Esophagus muscularis mucosa (tissue), 4 donors: ENCODE results near the gene ALS2CL. TPM values are rescaled to one million over a fixed set of nuclear protein-coding genes. Genes with fewer than 3 reads are reported as not detected.

Source experiments
- DNase-seq: peaks from one replicate; pipeline ENCODE4 v3.0.0-alpha.2; 2017; ENCODE audit errors: extremely low spot score
- H3K27ac ChIP-seq, 4 donors: fragments of 200-600 bp; sonication (generic); replicated peaks in 1 of 4; 1 replicate in 3 of 4; 2 replicates in 1 of 4; pipeline ENCODE4 v1.5.1; 2016 to 2019; ENCODE audit warnings: mild to moderate bottlenecking in 1 of 4
- H3K27me3 ChIP-seq, 4 donors: fragments of 200-600 bp; sonication (generic); one replicate each; pipeline versions ENCODE4 v1.5.1 to v1.6.0; 2016 to 2019
- H3K36me3 ChIP-seq, 4 donors: fragments of 200-600 bp; sonication (generic); one replicate each; pipeline ENCODE4 v1.5.1; 2016 to 2019
- H3K4me1 ChIP-seq, 4 donors: fragments of 200-600 bp; sonication (generic); one replicate each; pipeline ENCODE4 v1.5.1; 2016 to 2019
- H3K4me3 ChIP-seq, 4 donors: fragments of 200-600 bp; sonication (generic); 1 replicate in 2 of 4; 2 replicates in 2 of 4; pipeline ENCODE4 v1.5.1; 2016 to 2019; ENCODE audit warnings: mild to moderate bottlenecking in 4 of 4, moderate library complexity in 1 of 4
- H3K9me3 ChIP-seq, 4 donors: fragments of 200-600 bp; sonication (generic); 1 replicate in 3 of 4; 2 replicates in 1 of 4; pipeline ENCODE4 v1.5.1; 2016 to 2019
- EP300 ChIP-seq: sonication (generic); formaldehyde crosslinking; IDR thresholded peaks from one replicate; pipeline ENCODE4 v1.6.1; 2017; ENCODE audit warnings: antibody characterized with exemption
- POLR2A ChIP-seq: fragments of 450-650 bp; IDR thresholded peaks from one replicate; pipeline ENCODE4 v1.6.1; 2017; ENCODE audit warnings: antibody characterized with exemption, moderate library complexity, mild to moderate bottlenecking, low read depth
- POLR2AphosphoS5 ChIP-seq, 2 donors: sonication (generic); formaldehyde crosslinking; IDR thresholded peaks; one replicate each; pipeline ENCODE4 v1.6.1; 2017; ENCODE audit warnings: antibody characterized with exemption in 2 of 2
- WGBS: methylation state at CpG from one replicate; pipeline ENCODE4 v1.1.5; 2018; 5-methylcytosine and 5-hydroxymethylcytosine counted together
- intact Hi-C: fragments of 100-400 bp; cut with DNase I; formaldehyde crosslinking; loops from one replicate; pipeline ENCODE4 v1.15.1; 2023
- total RNA-seq, 4 donors: library from RNA; depleted of rRNA; stranded (reverse); fragments of >200 nt; gene quantifications; one replicate each; pipeline versions ENCODE4 v1.1.0 to v1.2.1, GENCODE V29; 2016
- TF ChIP-seq, protein P1 (sequence below), 3 experiments: fragments of 200-600 bp in 2 of 3; fragments of 450-650 bp in 1 of 3; sonication (generic) in 2 of 3; IDR thresholded peaks; one replicate each; pipeline ENCODE4 v1.5.1; 2017 to 2019; ENCODE audit warnings: antibody characterized with exemption in 3 of 3, mild to moderate bottlenecking in 2 of 3, moderate library complexity in 1 of 3

The ALS2CL gene
- total RNA-seq, 4 donors from 2014 or later: 3.3 to 11.8 (median 10.8) TPM

DNA sequence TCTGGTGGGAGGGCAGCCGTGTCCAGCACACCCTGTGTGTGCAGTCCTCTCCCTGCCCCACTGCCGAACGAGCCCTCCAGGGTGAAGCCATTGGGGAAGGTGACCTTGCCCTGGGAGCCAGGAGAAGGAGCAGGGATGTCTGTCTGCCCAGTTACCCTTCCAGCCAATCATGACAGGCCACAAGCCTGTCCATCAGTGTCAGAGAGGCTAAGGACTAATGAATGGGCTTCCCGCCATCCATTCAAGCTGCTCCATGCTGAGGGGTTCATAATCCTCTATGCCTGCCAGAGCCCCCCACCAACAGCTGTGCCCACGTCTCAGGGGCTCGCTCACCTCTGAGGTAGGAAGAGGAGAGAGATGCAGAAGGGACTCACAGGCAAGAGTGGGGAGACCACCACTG lies 15.2 kb downstream of the ALS2CL start:
- TF ChIP-seq POLR2AphosphoS5 (IDR thresholded peaks at IDR 0.05) (no peak), EP300 (no peak), POLR2A (no peak)
- TF ChIP-seq, protein P1, sequence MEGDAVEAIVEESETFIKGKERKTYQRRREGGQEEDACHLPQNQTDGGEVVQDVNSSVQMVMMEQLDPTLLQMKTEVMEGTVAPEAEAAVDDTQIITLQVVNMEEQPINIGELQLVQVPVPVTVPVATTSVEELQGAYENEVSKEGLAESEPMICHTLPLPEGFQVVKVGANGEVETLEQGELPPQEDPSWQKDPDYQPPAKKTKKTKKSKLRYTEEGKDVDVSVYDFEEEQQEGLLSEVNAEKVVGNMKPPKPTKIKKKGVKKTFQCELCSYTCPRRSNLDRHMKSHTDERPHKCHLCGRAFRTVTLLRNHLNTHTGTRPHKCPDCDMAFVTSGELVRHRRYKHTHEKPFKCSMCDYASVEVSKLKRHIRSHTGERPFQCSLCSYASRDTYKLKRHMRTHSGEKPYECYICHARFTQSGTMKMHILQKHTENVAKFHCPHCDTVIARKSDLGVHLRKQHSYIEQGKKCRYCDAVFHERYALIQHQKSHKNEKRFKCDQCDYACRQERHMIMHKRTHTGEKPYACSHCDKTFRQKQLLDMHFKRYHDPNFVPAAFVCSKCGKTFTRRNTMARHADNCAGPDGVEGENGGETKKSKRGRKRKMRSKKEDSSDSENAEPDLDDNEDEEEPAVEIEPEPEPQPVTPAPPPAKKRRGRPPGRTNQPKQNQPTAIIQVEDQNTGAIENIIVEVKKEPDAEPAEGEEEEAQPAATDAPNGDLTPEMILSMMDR (IDR thresholded peaks at IDR 0.05): no peak
- peaks cover 0 to 97% (median 31%) of the 10 kb centered on the region in 4 donors for H3K36me3 ChIP-seq
- 75% methylated on average over 3 of the region's 6 CpGs for WGBS

DNA sequence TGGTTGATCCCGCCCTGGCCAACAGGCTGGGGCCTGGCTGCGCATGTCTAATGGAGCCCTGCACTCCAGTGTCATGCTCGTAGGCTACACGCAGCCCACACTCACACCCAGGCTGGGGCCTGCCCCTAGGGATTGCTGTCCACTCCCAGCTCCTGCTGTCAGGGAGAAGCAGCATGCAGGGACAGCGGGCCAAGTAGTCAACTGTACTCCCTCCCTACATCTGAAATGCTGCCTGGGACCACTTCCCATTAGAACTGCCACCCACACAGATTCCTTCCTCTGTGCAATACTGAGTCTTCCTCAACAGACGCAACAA lies 16.1 kb downstream of the ALS2CL start:
- TF ChIP-seq POLR2A (no peak), POLR2AphosphoS5 (IDR thresholded peaks at IDR 0.05) (no peak), EP300 (no peak)
- TF ChIP-seq, protein P1 (IDR thresholded peaks at IDR 0.05): no peak
- Histone ChIP-seq H3K27ac (no peak overlapping the region), H3K27me3 (no peaks in the 10 kb centered on the region), H3K4me3 (no peak overlapping the region), H3K9me3 (no peaks in the 10 kb centered on the region), H3K36me3 (peaks cover 0 to 94% (median 31%) of the 10 kb centered on the region in 4 donors), H3K4me1 (peaks cover 0 to 13% (median 0%) of the 10 kb centered on the region in 4 donors)
- 74% methylated on average over 6 of the region's 6 CpGs for WGBS
- intact Hi-C loops: no loop called here
- DNase-seq: no peak

More for the DNA sequence above, 15.2 kb downstream of the ALS2CL start:
- no peaks in the 10 kb centered on the region for H3K9me3 ChIP-seq
- DNase-seq: no peak
- H3K4me3 ChIP-seq: no peak overlapping the region
- intact Hi-C loops: no loop called here
- H3K27me3 ChIP-seq: no peaks in the 10 kb centered on the region
- H3K4me1 ChIP-seq: peaks cover 0 to 13% (median 0%) of the 10 kb centered on the region in 4 donors
- no peak overlapping the region for H3K27ac ChIP-seq

DNA sequence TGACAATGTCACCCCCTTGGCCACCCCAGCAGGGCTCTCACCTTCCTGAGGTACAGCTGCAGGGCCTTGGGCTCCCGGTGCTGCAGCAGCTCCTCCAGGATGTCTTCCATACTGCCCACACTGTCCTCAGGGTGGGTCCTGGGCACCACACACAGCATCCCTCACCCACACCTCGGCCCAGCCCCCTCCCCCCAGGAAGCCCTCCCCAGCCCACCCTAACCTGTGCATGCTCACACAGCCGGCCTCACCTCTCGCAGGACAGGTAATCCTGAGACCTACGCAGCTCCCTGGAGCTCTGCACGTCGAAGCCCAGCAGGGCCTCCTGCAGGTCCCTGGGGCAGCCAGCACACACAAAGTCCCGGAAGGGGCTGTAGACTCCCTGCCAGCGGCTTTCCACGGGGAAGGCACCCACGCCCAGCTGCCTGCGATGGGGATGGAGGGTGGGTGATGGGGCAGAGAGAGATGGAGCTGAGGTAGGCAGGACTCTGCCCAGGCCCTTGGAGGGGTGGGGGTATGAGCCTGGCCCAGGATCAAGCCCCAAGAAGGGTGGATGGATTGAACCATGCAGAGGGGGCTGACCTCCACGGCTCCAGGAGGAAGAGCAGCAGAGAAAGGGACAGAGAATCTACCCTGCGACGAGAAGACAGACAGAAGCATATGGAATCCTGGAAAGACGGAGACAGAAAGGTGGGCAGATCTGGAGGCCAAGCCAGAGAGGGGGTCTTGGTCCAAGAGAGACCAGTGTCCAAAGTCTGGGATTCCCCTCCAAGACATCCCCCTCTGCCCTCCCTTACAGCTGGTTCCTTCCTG lies 16.7 kb downstream of the ALS2CL start:
- H3K4me3 ChIP-seq: no peak overlapping the region
- no peak for DNase-seq
- WGBS: 82% methylated on average over 15 of the region's 16 CpGs

DNA sequence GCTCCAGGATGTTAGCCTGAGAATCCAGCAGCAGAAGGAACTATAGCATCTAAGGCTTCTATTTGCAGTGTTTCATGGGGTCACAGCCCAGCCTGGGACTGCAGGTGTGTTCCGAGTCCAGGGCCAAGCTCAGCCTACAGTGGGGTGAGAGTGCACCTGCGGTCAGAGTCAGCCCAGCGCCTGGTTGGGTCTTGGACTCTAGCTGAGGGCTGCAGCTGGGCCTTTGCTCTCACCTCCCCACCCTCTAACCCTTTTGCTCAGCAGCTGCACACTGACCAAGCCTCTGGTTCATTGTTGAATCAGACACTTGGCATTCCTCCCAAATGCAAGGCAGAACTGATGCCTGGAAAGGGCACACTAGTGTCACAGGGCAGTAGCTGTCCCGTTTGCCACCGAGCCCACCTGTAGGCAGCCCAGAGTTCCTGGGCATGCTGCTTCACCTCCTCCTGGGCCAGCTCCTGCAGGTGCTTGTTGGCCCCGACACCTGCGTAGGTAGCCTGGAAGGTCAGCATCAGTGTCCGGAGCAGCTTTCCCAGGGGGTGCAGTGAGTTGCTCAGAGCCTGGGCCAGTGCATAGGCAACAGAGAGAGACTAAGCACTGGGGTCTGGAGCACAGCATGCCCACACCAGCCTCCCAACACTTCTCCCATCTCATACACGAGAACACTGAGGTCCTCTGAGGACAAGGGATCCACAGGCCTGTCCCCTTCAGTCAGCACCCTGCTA lies 17.5 kb downstream of the ALS2CL start:
- TF ChIP-seq POLR2A: no peak
- TF ChIP-seq, protein P1 (IDR thresholded peaks at IDR 0.05): no peak
- DNase-seq: no peak
- Histone ChIP-seq H3K36me3 (peaks cover 0 to 95% (median 32%) of the 10 kb centered on the region in 4 donors), H3K4me1 (peaks cover 0 to 9% (median 0%) of the 10 kb centered on the region in 4 donors), H3K4me3 (no peak overlapping the region), H3K9me3 (no peaks in the 10 kb centered on the region), H3K27me3 (no peaks in the 10 kb centered on the region), H3K27ac (no peak overlapping the region)
- WGBS: 100% methylated on average over 1 of the region's 9 CpGs
- intact Hi-C loops: no loop called here

More for the DNA sequence above, 16.7 kb downstream of the ALS2CL start:
- peaks cover 0 to 94% (median 33%) of the 10 kb centered on the region in 4 donors for H3K36me3 ChIP-seq
- no peak overlapping the region for H3K27ac ChIP-seq
- peaks cover 0 to 12% (median 0%) of the 10 kb centered on the region in 4 donors for H3K4me1 ChIP-seq
- intact Hi-C loops: no loop called here
- TF ChIP-seq, protein P1 (IDR thresholded peaks at IDR 0.05): no peak
- no peak for TF ChIP-seq POLR2A
- TF ChIP-seq EP300: no peak
- TF ChIP-seq POLR2AphosphoS5 (IDR thresholded peaks at IDR 0.05): no peak
- H3K9me3 ChIP-seq: no peaks in the 10 kb centered on the region
- H3K27me3 ChIP-seq: no peaks in the 10 kb centered on the region
